Tibial artery (tissue), 4 donors: ENCODE measurements around the gene FAAP100.
A peak's percentile ranks its signal among the peaks of the same experiment; 100 is the strongest.

ENCODE experiments used
- DNase-seq, 2 donors: peaks; one replicate each; pipeline ENCODE4 v3.0.0-alpha.2; 2019
- H3K27ac ChIP-seq, 2 donors: fragments of 200-600 bp; sonication (generic) in 1 of 2; 1 replicate in 1 of 2; 2 replicates in 1 of 2; pipeline ENCODE4 v1.5.1; 2018 to 2019; ENCODE audit warnings: mild to moderate bottlenecking in 1 of 2
- H3K27me3 ChIP-seq, 2 donors: fragments of 200-600 bp; sonication (generic) in 1 of 2; one replicate each; pipeline versions ENCODE4 v1.5.1 to v1.6.0; 2016 to 2019
- H3K36me3 ChIP-seq, 3 donors: fragments of 200-600 bp; sonication (generic) in 2 of 3; one replicate each; pipeline ENCODE4 v1.5.1; 2016 to 2019; ENCODE audit warnings: mild to moderate bottlenecking in 2 of 3
- H3K4me1 ChIP-seq, 4 donors: fragments of 200-600 bp; sonication (generic) in 2 of 4; 1 replicate in 3 of 4; 2 replicates in 1 of 4; pipeline ENCODE4 v1.5.1; 2016 to 2019
- H3K4me3 ChIP-seq, 2 donors: fragments of 200-600 bp; sonication (generic) in 1 of 2; 1 replicate in 1 of 2; 2 replicates in 1 of 2; pipeline ENCODE4 v1.5.1; 2018 to 2019; ENCODE audit warnings: mild to moderate bottlenecking in 2 of 2
- H3K9me3 ChIP-seq, 3 donors: fragments of 200-600 bp; sonication (generic) in 1 of 3; one replicate each; pipeline ENCODE4 v1.5.1; 2016 to 2019
- CTCF ChIP-seq, 2 experiments: fragments of 200-600 bp in 1 of 2; fragments of 450-650 bp in 1 of 2; IDR thresholded peaks; one replicate each; pipeline ENCODE4 v1.5.1; 2017 to 2019; ENCODE audit warnings: antibody characterized with exemption in 2 of 2, mild to moderate bottlenecking in 1 of 2, moderate library complexity in 1 of 2
- intact Hi-C: fragments of 100-400 bp; cut with DNase I; formaldehyde crosslinking; loops from one replicate; pipeline ENCODE4 v1.15.0; 2023; ENCODE audit warnings: low total_unique reads

The FAAP100 gene

GRCh38 chr17:81538651-81539570 lies 13.2 kb downstream of the FAAP100 start:
- Histone ChIP-seq H3K9me3 (no peaks in the 10 kb centered on the region), H3K36me3 (peaks cover 23 to 59% (median 52%) of the 10 kb centered on the region in 3 donors), H3K27ac (no peak overlapping the region), H3K27me3 (peaks cover 0 to 15% of the 10 kb centered on the region in 2 donors), H3K4me3 (no peak overlapping the region), H3K4me1 (peaks cover 0 to 20% (median 10%) of the 10 kb centered on the region in 4 donors)
- no peak for DNase-seq
- no peak for TF ChIP-seq CTCF (IDR thresholded peaks at IDR 0.05)
- intact Hi-C loops, result no loop called here

- Histone ChIP-seq H3K36me3 (peaks cover 15 to 50% (median 43%) of the 10 kb centered on the region in 3 donors), H3K27me3 (peaks cover 0 to 15% of the 10 kb centered on the region in 2 donors), H3K9me3 (no peaks in the 10 kb centered on the region), H3K4me3 (no peak overlapping the region), H3K27ac (no peak overlapping the region), H3K4me1 (peaks cover 0 to 20% (median 10%) of the 10 kb centered on the region in 4 donors)
- TF ChIP-seq CTCF (IDR thresholded peaks at IDR 0.05), result no peak
- DNase-seq, result no peak
- intact Hi-C loops, result no loop called here
Measured at GRCh38 chr17:81537856-81538555, 14.1 kb downstream of the FAAP100 start.

GRCh38 chr17:81537343-81537855 lies 14.8 kb downstream of the FAAP100 start:
- Histone ChIP-seq H3K4me3 (no peak overlapping the region), H3K36me3 (peaks cover 15 to 44% (median 37%) of the 10 kb centered on the region in 3 donors), H3K4me1 (peaks cover 0 to 20% (median 10%) of the 10 kb centered on the region in 4 donors), H3K9me3 (no peaks in the 10 kb centered on the region), H3K27me3 (peaks cover 0 to 15% of the 10 kb centered on the region in 2 donors), H3K27ac (no peak overlapping the region)
- intact Hi-C loops, result no loop called here
- TF ChIP-seq CTCF (IDR thresholded peaks at IDR 0.05), result peak; percentile 48 to 50
- no peak for DNase-seq

- DNase-seq, result no peak
- no peak overlapping the region for H3K27ac ChIP-seq
- no peak for TF ChIP-seq CTCF (IDR thresholded peaks at IDR 0.05)
- peaks cover 0 to 15% of the 10 kb centered on the region in 2 donors for H3K27me3 ChIP-seq
- no peaks in the 10 kb centered on the region for H3K9me3 ChIP-seq
- H3K4me1 ChIP-seq, result peaks cover 0 to 20% (median 10%) of the 10 kb centered on the region in 4 donors
- no peak overlapping the region for H3K4me3 ChIP-seq
- H3K36me3 ChIP-seq, result peaks cover 15 to 40% (median 34%) of the 10 kb centered on the region in 3 donors
- intact Hi-C loops, result no loop called here
Measured at GRCh38 chr17:81536299-81537290, 15.6 kb downstream of the FAAP100 start.
